Mucosa of stomach (tissue), 1 donor: ENCODE results near the gene TBC1D8.

ENCODE experiments used
- H3K27me3 ChIP-seq: one replicate; pipeline ENCODE4 v1.7.0; 2013; ENCODE audit warnings: mild to moderate bottlenecking, low read length; ENCODE audit not compliant: control insufficient read depth, insufficient read depth
- H3K36me3 ChIP-seq: one replicate; pipeline ENCODE4 v1.7.0; 2013; ENCODE audit warnings: low read length; ENCODE audit not compliant: control insufficient read depth, insufficient read depth
- H3K4me1 ChIP-seq: one replicate; pipeline ENCODE4 v1.7.0; 2013; ENCODE audit warnings: mild to moderate bottlenecking, low read length; ENCODE audit not compliant: control insufficient read depth, insufficient read depth
- H3K4me3 ChIP-seq: one replicate; pipeline ENCODE4 v1.7.0; 2013; ENCODE audit warnings: low read length
- H3K9ac ChIP-seq: one replicate; pipeline ENCODE4 v1.7.0; 2013; ENCODE audit warnings: mild to moderate bottlenecking, low read length, moderate library complexity
- H3K9me3 ChIP-seq: one replicate; pipeline ENCODE4 v1.7.0; 2013; ENCODE audit warnings: mild to moderate bottlenecking, low read length, moderate library complexity; ENCODE audit not compliant: control insufficient read depth
- donor health status: Pancreatic carcinoma.

Gene TBC1D8

GRCh38 chr2:101041413-101041812 lies 109.8 kb downstream of the TBC1D8 start:
- H3K36me3 ChIP-seq: no peaks in the 10 kb centered on the region
- H3K9ac ChIP-seq: no peak overlapping the region
- H3K4me1 ChIP-seq: no peaks in the 10 kb centered on the region

GRCh38 chr2:101040761-101041160 lies 110.4 kb downstream of the TBC1D8 start:
- H3K9me3 ChIP-seq: no peaks in the 10 kb centered on the region

More at GRCh38 chr2:101041413-101041812, 109.8 kb downstream of the TBC1D8 start:
- Histone ChIP-seq H3K4me3 (no peak overlapping the region), H3K9me3 (no peaks in the 10 kb centered on the region), H3K27me3 (no peaks in the 10 kb centered on the region)

GRCh38 chr2:101040072-101040471 lies 111.1 kb downstream of the TBC1D8 start:
- Histone ChIP-seq H3K4me1 (no peaks in the 10 kb centered on the region), H3K36me3 (no peaks in the 10 kb centered on the region), H3K27me3 (no peaks in the 10 kb centered on the region), H3K9ac (no peak overlapping the region), H3K4me3 (no peak overlapping the region), H3K9me3 (no peaks in the 10 kb centered on the region)

More at GRCh38 chr2:101040761-101041160, 110.4 kb downstream of the TBC1D8 start:
- H3K36me3 ChIP-seq: no peaks in the 10 kb centered on the region
- H3K9ac ChIP-seq: no peak overlapping the region
- no peaks in the 10 kb centered on the region for H3K4me1 ChIP-seq
- no peak overlapping the region for H3K4me3 ChIP-seq
- H3K27me3 ChIP-seq: no peaks in the 10 kb centered on the region

- Histone ChIP-seq H3K9me3 (no peaks in the 10 kb centered on the region), H3K27me3 (no peaks in the 10 kb centered on the region), H3K4me1 (no peaks in the 10 kb centered on the region), H3K4me3 (no peak overlapping the region), H3K36me3 (no peaks in the 10 kb centered on the region), H3K9ac (no peak overlapping the region)
Observed at GRCh38 chr2:101038455-101039255, 112.5 kb downstream of the TBC1D8 start.

GRCh38 chr2:101037161-101037755 lies 113.9 kb downstream of the TBC1D8 start:
- Histone ChIP-seq H3K36me3 (no peaks in the 10 kb centered on the region), H3K4me3 (no peak overlapping the region), H3K27me3 (no peaks in the 10 kb centered on the region), H3K9ac (no peak overlapping the region), H3K9me3 (no peaks in the 10 kb centered on the region), H3K4me1 (no peaks in the 10 kb centered on the region)

GRCh38 chr2:101036562-101036961 lies 114.6 kb downstream of the TBC1D8 start:
- H3K9me3 ChIP-seq: no peaks in the 10 kb centered on the region
- no peaks in the 10 kb centered on the region for H3K27me3 ChIP-seq
- no peak overlapping the region for H3K4me3 ChIP-seq
- no peaks in the 10 kb centered on the region for H3K36me3 ChIP-seq
- no peaks in the 10 kb centered on the region for H3K4me1 ChIP-seq
- no peak overlapping the region for H3K9ac ChIP-seq

- no peaks in the 10 kb centered on the region for H3K9me3 ChIP-seq
- H3K36me3 ChIP-seq: no peaks in the 10 kb centered on the region
- no peaks in the 10 kb centered on the region for H3K4me1 ChIP-seq
- no peak overlapping the region for H3K9ac ChIP-seq
- no peak overlapping the region for H3K4me3 ChIP-seq
- H3K27me3 ChIP-seq: no peaks in the 10 kb centered on the region
Observed at GRCh38 chr2:101032084-101032776, 119.0 kb downstream of the TBC1D8 start.

- no peak overlapping the region for H3K9ac ChIP-seq
Observed at GRCh38 chr2:101030866-101031554, 120.2 kb downstream of the TBC1D8 start.

GRCh38 chr2:101027852-101028251 lies 123.3 kb downstream of the TBC1D8 start:
- no peaks in the 10 kb centered on the region for H3K9me3 ChIP-seq
- H3K36me3 ChIP-seq: no peaks in the 10 kb centered on the region
- no peak overlapping the region for H3K9ac ChIP-seq
- no peaks in the 10 kb centered on the region for H3K27me3 ChIP-seq
- no peaks in the 10 kb centered on the region for H3K4me1 ChIP-seq
- no peak overlapping the region for H3K4me3 ChIP-seq

More at GRCh38 chr2:101030866-101031554, 120.2 kb downstream of the TBC1D8 start:
- Histone ChIP-seq H3K4me1 (no peaks in the 10 kb centered on the region), H3K9me3 (no peaks in the 10 kb centered on the region), H3K36me3 (no peaks in the 10 kb centered on the region), H3K27me3 (no peaks in the 10 kb centered on the region), H3K4me3 (no peak overlapping the region)

GRCh38 chr2:101026923-101027469 lies 124.2 kb downstream of the TBC1D8 start:
- H3K9me3 ChIP-seq: no peaks in the 10 kb centered on the region
- H3K9ac ChIP-seq: no peak overlapping the region
- H3K36me3 ChIP-seq: no peaks in the 10 kb centered on the region
- no peaks in the 10 kb centered on the region for H3K27me3 ChIP-seq
- H3K4me3 ChIP-seq: no peak overlapping the region
- no peaks in the 10 kb centered on the region for H3K4me1 ChIP-seq

- Histone ChIP-seq H3K4me1 (no peaks in the 10 kb centered on the region), H3K36me3 (peaks cover 2% of the 10 kb centered on the region), H3K4me3 (no peak overlapping the region), H3K9me3 (no peaks in the 10 kb centered on the region), H3K27me3 (no peaks in the 10 kb centered on the region), H3K9ac (no peak overlapping the region)
Observed at GRCh38 chr2:101026253-101026701, 124.9 kb downstream of the TBC1D8 start.
